T-helper 17 cell (primary cell): ENCODE results near the gene SULT1A2. TPM values are rescaled to one million over a fixed set of nuclear protein-coding genes. Genes with fewer than 3 reads are reported as not detected.
"Not testable (repeated sequence)": the region's sequence is repeated elsewhere in the genome, so short reads cannot be mapped to it uniquely, and the experiment has no call there.

ENCODE experiments used
- ATAC-seq: fragments of 150-1000 bp; cut with Tn5 transposase; 2 replicates; pipeline ENCODE4 v1.10.0; 2021; ENCODE audit warnings: mild to moderate bottlenecking, moderate library complexity
- DNase-seq, 3 donors: peaks; one replicate each; pipeline versions ENCODE4 v3.0.0 to v3.0.0-alpha.2; 2020 to 2021
- H3K9me3 ChIP-seq: one replicate; pipeline ENCODE4 v1.7.0; 2013; ENCODE audit warnings: low read length, mild to moderate bottlenecking; ENCODE audit not compliant: control insufficient read depth, poor library complexity, severe bottlenecking
- H3K27ac Mint-ChIP-seq: one replicate; pipeline ENCODE4 v1.8.0; 2022; ENCODE audit warnings: mild to moderate bottlenecking, moderate library complexity, mixed read lengths
- H3K27me3 Mint-ChIP-seq: one replicate; pipeline ENCODE4 v1.8.0; 2022; ENCODE audit warnings: mixed read lengths
- H3K36me3 Mint-ChIP-seq: one replicate; pipeline ENCODE4 v1.8.0; 2022; ENCODE audit warnings: low read depth, mixed read lengths
- H3K4me1 Mint-ChIP-seq: one replicate; pipeline ENCODE4 v1.8.0; 2022; ENCODE audit warnings: mild to moderate bottlenecking, mixed read lengths
- H3K4me3 Mint-ChIP-seq: one replicate; pipeline ENCODE4 v1.8.0; 2022; ENCODE audit warnings: mild to moderate bottlenecking, moderate library complexity, mixed read lengths
- total RNA-seq, 4 donors: library from RNA in 2 of 4; stranded (reverse) in 2 of 4; gene quantifications; one replicate each; pipeline ENCODE4 v1.2.3 and lab custom pipeline; 2022 to 2026

The SULT1A2 gene
- total RNA-seq (under 1 TPM in 1 of 2 donors, not detected in 1; 0.22 TPM), total RNA-seq (lab: John Stamatoyannopoulos, UW) (0 reads per million in 2 donors)

- ATAC-seq (no peak), DNase-seq (no peak)
- H3K4me3 Mint-ChIP-seq = no peak within 1 kb of the TSS
- H3K36me3 Mint-ChIP-seq = no peaks in the 10 kb centered on the region
- H3K27ac Mint-ChIP-seq = peak within 1 kb of the TSS; percentile 39
- no peaks in the 10 kb centered on the region for H3K9me3 ChIP-seq
- H3K4me1 Mint-ChIP-seq = peaks cover 7% of the 10 kb centered on the region
- H3K27me3 Mint-ChIP-seq = no peaks in the 10 kb centered on the region
Measured at GRCh38 chr16:28596840-28597691, at the start of gene SULT1A2. SULT1A2 (minus strand) TSS chr16:28597050; CDS start chr16:28595930, 1,120 bp downstream.

GRCh38 chr16:28639959-28640358 lies 43.1 kb upstream of the SULT1A2 start:
- DNase-seq, H3K4me3 Mint-ChIP-seq, H3K27ac Mint-ChIP-seq, H3K4me1 Mint-ChIP-seq, H3K36me3 Mint-ChIP-seq, H3K27me3 Mint-ChIP-seq, ATAC-seq, H3K9me3 ChIP-seq: not testable (repeated sequence)

DNA sequence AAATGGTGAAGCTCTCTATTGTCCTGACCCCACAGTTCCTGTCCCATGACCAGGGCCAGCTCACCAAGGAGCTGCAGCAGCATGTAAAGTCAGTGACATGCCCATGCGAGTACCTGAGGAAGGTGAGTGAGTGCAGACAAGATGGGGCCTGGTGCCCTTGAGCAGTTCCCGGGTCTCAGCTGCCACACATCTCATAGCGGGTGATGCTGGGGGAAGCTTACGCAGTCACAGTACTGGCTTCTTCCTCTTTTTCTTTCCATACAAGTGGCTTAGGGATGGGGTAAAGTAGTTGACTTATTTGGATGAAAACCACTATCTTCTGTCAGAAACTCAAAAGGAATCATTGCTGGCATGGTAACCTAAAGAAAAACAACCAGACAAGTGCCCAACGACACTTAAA lies 41.5 kb upstream of the SULT1A2 start:
- not testable (repeated sequence) for H3K9me3 ChIP-seq, H3K4me3 Mint-ChIP-seq, DNase-seq, H3K27ac Mint-ChIP-seq, H3K36me3 Mint-ChIP-seq, ATAC-seq, H3K27me3 Mint-ChIP-seq, H3K4me1 Mint-ChIP-seq

- not testable (repeated sequence) for H3K27me3 Mint-ChIP-seq, H3K27ac Mint-ChIP-seq, ATAC-seq, H3K4me3 Mint-ChIP-seq, H3K36me3 Mint-ChIP-seq, DNase-seq, H3K4me1 Mint-ChIP-seq, H3K9me3 ChIP-seq
Measured at GRCh38 chr16:28637765-28638164, 40.9 kb upstream of the SULT1A2 start, which contains the start of gene NPIPB8. NPIPB8 (plus strand) TSS chr16:28638065; CDS start chr16:28638361, 296 bp downstream.

- ATAC-seq, DNase-seq, H3K4me3 Mint-ChIP-seq, H3K27ac Mint-ChIP-seq, H3K9me3 ChIP-seq, H3K27me3 Mint-ChIP-seq, H3K4me1 Mint-ChIP-seq, H3K36me3 Mint-ChIP-seq: not testable (repeated sequence)
Measured at GRCh38 chr16:28636093-28636823, 39.4 kb upstream of the SULT1A2 start.

GRCh38 chr16:28630905-28631304 lies 34.1 kb upstream of the SULT1A2 start:
- H3K4me3 Mint-ChIP-seq, H3K4me1 Mint-ChIP-seq, H3K27me3 Mint-ChIP-seq, H3K9me3 ChIP-seq, H3K27ac Mint-ChIP-seq, ATAC-seq, H3K36me3 Mint-ChIP-seq, DNase-seq: not testable (repeated sequence)

GRCh38 chr16:28623172-28623711 lies 26.4 kb upstream of the SULT1A2 start:
- Mint-ChIP-seq H3K4me1 (peaks cover 16% of the 10 kb centered on the region), H3K36me3 (no peaks in the 10 kb centered on the region), H3K27me3 (no peaks in the 10 kb centered on the region), H3K4me3 (peak overlapping the region; percentile 86), H3K27ac (no peak overlapping the region)
- DNase-seq (peak in 2 of 3 donors; percentile 32 to 54), ATAC-seq (peak; percentile 96)
- H3K9me3 ChIP-seq = no peaks in the 10 kb centered on the region

GRCh38 chr16:28622532-28623171 lies 25.8 kb upstream of the SULT1A2 start:
- Mint-ChIP-seq H3K27ac (peak overlapping the region; percentile 78), H3K4me1 (peaks cover 16% of the 10 kb centered on the region), H3K4me3 (peak overlapping the region; percentile 86)
- H3K36me3 Mint-ChIP-seq, ATAC-seq, H3K9me3 ChIP-seq, H3K27me3 Mint-ChIP-seq, DNase-seq: not testable (repeated sequence)

DNA sequence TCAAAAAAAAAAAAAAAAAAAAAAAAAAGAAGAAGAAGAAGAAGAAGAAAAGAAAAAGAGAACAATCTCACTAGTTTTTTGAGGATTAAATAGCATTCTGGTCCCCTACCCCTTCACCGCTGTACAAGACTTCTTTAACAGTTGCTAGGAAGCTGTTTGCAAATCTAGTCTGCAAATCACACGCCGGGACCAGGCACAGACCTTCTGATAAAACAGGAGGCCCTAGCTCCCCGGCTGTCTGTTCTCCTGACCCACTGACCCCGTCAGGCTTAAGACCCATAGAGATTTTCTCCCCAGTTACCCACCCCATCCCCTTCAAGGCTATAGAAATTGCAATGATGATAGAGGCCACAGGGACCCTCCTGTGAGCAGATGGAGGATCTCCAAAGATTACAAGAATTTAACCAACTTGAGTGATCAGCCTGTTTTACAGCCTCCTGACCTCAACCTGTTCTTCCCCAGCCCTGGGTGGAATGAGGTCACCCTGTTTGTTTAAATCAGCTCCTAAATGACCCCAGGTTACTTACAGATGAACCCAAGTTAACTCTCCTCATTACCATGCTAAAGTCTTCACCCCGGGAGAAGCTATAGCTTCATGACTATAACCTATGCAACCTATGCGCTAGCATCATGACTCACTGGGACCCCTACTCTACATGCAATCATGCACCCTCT lies 24.8 kb upstream of the SULT1A2 start:
- Mint-ChIP-seq H3K27ac (peak overlapping the region; percentile 78), H3K27me3 (no peaks in the 10 kb centered on the region), H3K36me3 (no peaks in the 10 kb centered on the region), H3K4me3 (peak overlapping the region; percentile 86), H3K4me1 (peaks cover 16% of the 10 kb centered on the region)
- H3K9me3 ChIP-seq = no peaks in the 10 kb centered on the region
- ATAC-seq (no peak), DNase-seq (no peak)

- not testable (repeated sequence) for H3K27me3 Mint-ChIP-seq, H3K4me3 Mint-ChIP-seq, H3K36me3 Mint-ChIP-seq, H3K9me3 ChIP-seq, DNase-seq, ATAC-seq, H3K27ac Mint-ChIP-seq
- peaks cover 20% of the 10 kb centered on the region for H3K4me1 Mint-ChIP-seq
Measured at GRCh38 chr16:28620316-28620715, 23.5 kb upstream of the SULT1A2 start.

- no peak overlapping the region for H3K4me3 Mint-ChIP-seq
- no peak for DNase-seq
- H3K4me1 Mint-ChIP-seq = peaks cover 17% of the 10 kb centered on the region
- H3K9me3 ChIP-seq = no peaks in the 10 kb centered on the region
- ATAC-seq = no peak
- no peak overlapping the region for H3K27ac Mint-ChIP-seq
- H3K36me3 Mint-ChIP-seq = no peaks in the 10 kb centered on the region
- no peaks in the 10 kb centered on the region for H3K27me3 Mint-ChIP-seq
Measured at GRCh38 chr16:28617874-28618273, 21.0 kb upstream of the SULT1A2 start.

- H3K27me3 Mint-ChIP-seq = no peaks in the 10 kb centered on the region
- H3K4me1 Mint-ChIP-seq = peaks cover 7% of the 10 kb centered on the region
- DNase-seq (no peak), ATAC-seq (no peak)
- H3K27ac Mint-ChIP-seq = no peak overlapping the region
- H3K4me3 Mint-ChIP-seq = no peak overlapping the region
- H3K36me3 Mint-ChIP-seq = no peaks in the 10 kb centered on the region
- no peaks in the 10 kb centered on the region for H3K9me3 ChIP-seq
Measured at GRCh38 chr16:28616636-28617035, 19.8 kb upstream of the SULT1A2 start.
